Measurements from ENCODE around the gene MSMO1. TPM values are rescaled to one million over a fixed set of nuclear protein-coding genes. Genes with fewer than 3 reads are reported as not detected.

MSMO1 gene
- total and polyA plus RNA-seq, 10 of the 15 experiments (the other 5 are each of a cell fraction or from before 2014, with no cell fraction given) = 63.6 to 168 (median 105) TPM

GRCh38 chr4:165312506-165312905 is 15.0 kb upstream of the MSMO1 start (continued):
- TF ChIP-seq POLR2AphosphoS5 (IDR thresholded peaks at IDR 0.05; ENCODE audit: low read length) (no peak), TBL1XR1 (IDR thresholded peaks at IDR 0.05; ENCODE audit: low read depth, low read length) (no peak), FOXM1 (IDR thresholded peaks at IDR 0.05; ENCODE audit: low read depth, low read length) (no peak), EGR1 (IDR thresholded peaks at IDR 0.05; ENCODE audit: borderline replicate concordance in 1 of 2, low read depth in 2 of 2, low read length in 2 of 2) (no peak), PBX3 (IDR thresholded peaks at IDR 0.05; ENCODE audit: insufficient replicate concordance, low read depth, low read length) (no peak)

- ATAC-seq (no peak), FAIRE-seq (no peak), DNase-seq (ENCODE audit: low read depth, low spot score) (no peak)
- in situ Hi-C loops (cut with MboI) = no loop called here
- ChIA-PET SMC1A (ENCODE audit: uncharacterized antibody, unreplicated experiment) (interaction anchor here (1.1 to 2.2 kb wide), 3 partner anchors 8 to 11 kb away, joined by 4 to 6 read pairs (median 5); no protein-coding TSS in a partner anchor), RAD21 (ENCODE audit: unreplicated experiment) (no interaction called here), CTCF (interaction anchor here (1.5 kb wide), 1 partner anchor 13 kb away, joined by 3 read pairs; no protein-coding TSS in a partner anchor), POLR2A (interaction anchor here (1.0 to 1.3 kb wide), 2 partner anchors 14 to 17 kb away, joined by 3 read pairs; no protein-coding TSS in a partner anchor)
- no peaks in the 10 kb centered on the region for H3K27me3 ChIP-seq (replicated peaks in 1 of 2; ENCODE audit: control insufficient read depth in 2 of 2, insufficient read depth in 2 of 2, low read length in 1 of 2)
- no peaks in the 10 kb centered on the region for H3K36me3 ChIP-seq (ENCODE audit: control insufficient read depth in 2 of 2, insufficient read depth in 2 of 2, low read length in 1 of 2)
- BruUV-seq (replicated peaks) = no TSS peak
- H3K9ac ChIP-seq (ENCODE audit: control insufficient read depth, insufficient read depth, low read length) = no peak overlapping the region
- no peak overlapping the region for H3K4me2 ChIP-seq (ENCODE audit: control insufficient read depth, insufficient read depth)
- TF ChIP-seq TAF1 (IDR thresholded peaks at IDR 0.05; ENCODE audit: borderline replicate concordance, low read depth, low read length) = no peak
- TF ChIP-seq ATF3 (IDR thresholded peaks at IDR 0.05; ENCODE audit: borderline replicate concordance, extremely low read depth, low read depth, low read length) = no peak
- no peak for TF ChIP-seq PKNOX1 (IDR thresholded peaks at IDR 0.05)
- no peak for TF ChIP-seq CBX3 (IDR thresholded peaks at IDR 0.05; ENCODE audit: borderline replicate concordance, low read depth)
- 97% methylated on average over 5 of the region's 5 CpGs for WGBS (ENCODE audit: insufficient coverage, insufficient replicate concordance, low lambda C conversion rate, missing lambda C conversion rate)
- H3K27ac ChIP-seq (ENCODE audit: control insufficient read depth, insufficient read depth) = no peak overlapping the region
- intact Hi-C loops (cut with micrococcal nuclease; ENCODE audit: unreplicated experiment) = no loop called here
- no peak overlapping the region for H2AFZ ChIP-seq (ENCODE audit: control insufficient read depth, low read depth, low read length)
- no peaks in the 10 kb centered on the region for H3K79me2 ChIP-seq (ENCODE audit: control insufficient read depth, insufficient read depth, low read length)
- H3K9me3 ChIP-seq (replicated peaks; ENCODE audit: control insufficient read depth, insufficient read depth, low read length) = no peaks in the 10 kb centered on the region
- no peaks in the 10 kb centered on the region for H4K20me1 ChIP-seq (ENCODE audit: control insufficient read depth, insufficient read depth)
- no peak overlapping the region for H3K4me3 ChIP-seq
- H3K4me1 ChIP-seq (ENCODE audit: control insufficient read depth, insufficient read depth, low read length) = no peaks in the 10 kb centered on the region
Measured at GRCh38 chr4:165319030-165319429, 8.4 kb upstream of the MSMO1 start.

Data from GM12878 (cell line).